ENCODE data around the gene CACNA1C.
A peak's percentile ranks its signal among the peaks of the same experiment; 100 is the strongest.

The CACNA1C gene

DNA sequence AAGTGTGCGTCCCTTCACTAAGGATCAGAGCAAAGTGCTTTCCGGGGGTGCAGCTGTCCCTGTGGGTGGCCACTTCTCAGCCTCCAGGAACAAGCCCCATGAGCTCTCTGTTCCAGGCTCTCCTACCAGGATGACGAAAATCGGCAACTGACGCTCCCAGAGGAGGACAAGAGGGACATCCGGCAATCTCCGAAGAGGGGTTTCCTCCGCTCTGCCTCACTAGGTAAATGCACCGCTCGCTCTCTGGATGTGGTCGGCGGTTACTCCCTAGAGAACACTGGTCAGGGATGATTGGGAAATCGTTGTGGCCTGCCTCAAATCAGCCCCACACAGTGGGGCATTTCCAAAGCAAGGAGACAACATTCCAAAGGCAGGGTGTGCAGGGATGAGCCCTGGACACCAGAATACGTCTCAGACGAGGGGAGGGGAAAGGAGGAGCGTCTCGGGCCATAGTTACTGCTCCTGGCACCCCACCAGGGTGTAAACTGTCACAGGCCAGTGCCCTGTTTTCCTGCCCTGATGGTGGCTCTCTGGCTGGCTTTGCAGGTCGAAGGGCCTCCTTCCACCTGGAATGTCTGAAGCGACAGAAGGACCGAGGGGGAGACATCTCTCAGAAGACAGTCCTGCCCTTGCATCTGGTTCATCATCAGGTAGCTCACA, 633.0 kb downstream of the CACNA1C start:
- peak; percentile 48 for DNase-seq

DNA sequence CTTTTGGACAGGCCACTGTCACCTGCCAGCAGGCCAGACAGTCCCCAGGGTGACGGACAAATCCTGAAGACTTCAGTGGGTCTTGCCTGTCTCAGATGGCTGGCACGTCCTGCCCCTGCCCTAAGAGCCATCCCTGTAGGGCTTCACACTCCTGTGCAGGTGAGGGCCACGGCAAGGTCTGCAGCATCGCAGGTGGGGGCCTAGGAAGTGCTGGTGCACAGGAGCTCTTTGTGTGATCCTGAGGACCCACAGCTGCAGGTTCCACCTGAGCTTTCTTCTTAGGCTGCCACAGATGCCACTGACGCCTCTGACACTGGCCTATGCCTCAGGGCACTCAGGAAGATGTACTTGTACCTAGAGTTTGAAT, 633.5 kb downstream of the CACNA1C start:
- peak; percentile 44 for DNase-seq

DNA sequence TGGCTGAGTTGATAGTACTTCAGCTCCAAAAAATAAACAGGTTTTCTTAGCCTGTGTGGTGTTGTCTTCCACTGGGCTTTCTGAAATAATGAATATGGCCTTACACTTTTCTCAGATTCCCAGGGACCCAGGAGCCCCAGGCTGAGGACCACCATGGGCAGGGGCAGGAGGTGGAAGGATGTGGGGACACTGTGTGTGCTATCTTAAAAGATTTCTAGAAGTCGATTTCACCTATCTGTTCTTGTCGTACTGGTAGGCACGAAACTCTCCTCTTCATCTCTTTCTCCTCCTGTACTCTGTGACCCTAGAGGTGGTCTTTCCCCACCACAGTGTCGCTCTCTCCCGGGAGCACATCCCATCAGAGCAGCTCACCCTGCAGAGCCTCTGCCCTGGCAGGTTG, 634.3 kb downstream of the CACNA1C start:
- peak; percentile 40 for DNase-seq

DNA sequence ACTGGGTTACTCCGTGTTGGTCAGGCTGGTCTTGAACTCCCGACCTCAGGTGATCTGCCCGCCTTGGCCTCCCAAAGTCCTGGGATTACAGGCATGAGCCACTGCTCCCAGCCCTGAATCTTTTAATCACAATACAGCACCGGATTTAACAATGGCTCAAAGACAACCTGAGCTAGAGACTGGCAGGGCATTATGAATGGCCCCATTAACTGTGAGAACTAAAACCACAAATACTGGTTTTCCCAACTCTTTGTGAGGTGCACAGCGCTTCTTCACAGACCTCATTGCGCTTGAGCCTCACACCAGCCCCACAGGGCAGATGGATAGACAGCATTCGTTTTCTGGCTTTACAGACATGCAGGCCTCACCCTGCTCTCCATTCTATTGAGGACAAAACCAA, 634.9 kb downstream of the CACNA1C start:
- DNase-seq = no peak

DNA sequence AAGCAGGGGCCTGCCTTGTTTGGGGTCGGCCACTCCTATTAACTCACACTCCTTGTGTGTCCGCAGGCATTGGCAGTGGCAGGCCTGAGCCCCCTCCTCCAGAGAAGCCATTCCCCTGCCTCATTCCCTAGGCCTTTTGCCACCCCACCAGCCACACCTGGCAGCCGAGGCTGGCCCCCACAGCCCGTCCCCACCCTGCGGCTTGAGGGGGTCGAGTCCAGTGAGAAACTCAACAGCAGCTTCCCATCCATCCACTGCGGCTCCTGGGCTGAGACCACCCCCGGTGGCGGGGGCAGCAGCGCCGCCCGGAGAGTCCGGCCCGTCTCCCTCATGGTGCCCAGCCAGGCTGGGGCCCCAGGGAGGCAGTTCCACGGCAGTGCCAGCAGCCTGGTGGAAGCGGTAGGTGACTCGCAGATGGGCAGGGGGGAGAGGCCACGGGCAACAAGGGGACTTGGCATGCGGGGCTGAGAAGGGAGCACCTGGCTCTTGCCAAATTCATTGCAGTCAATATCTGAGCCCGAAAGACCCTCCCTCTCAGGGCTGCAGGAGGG, 635.7 kb downstream of the CACNA1C start:
- peak; percentile 52 for DNase-seq

DNA sequence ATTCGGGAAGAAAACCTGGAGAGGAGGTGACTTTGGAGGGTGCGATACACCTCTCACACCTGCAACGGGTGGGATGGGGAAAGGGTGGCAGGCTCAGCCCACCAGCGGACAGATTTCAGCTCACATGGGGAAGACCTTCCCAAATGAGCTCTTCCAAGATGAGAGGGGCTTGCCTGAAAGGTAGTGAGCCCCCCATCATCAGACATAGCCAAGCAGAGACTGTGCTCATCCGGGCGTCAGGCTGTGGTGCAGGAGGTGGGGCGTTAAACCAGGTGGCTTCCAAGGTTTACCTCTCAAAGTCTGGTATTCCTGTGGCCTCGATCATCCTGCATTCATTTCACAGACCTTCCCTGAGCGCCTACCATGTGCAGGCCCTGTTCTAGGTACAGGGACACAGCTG, 636.6 kb downstream of the CACNA1C start:
- DNase-seq = no peak

DNA sequence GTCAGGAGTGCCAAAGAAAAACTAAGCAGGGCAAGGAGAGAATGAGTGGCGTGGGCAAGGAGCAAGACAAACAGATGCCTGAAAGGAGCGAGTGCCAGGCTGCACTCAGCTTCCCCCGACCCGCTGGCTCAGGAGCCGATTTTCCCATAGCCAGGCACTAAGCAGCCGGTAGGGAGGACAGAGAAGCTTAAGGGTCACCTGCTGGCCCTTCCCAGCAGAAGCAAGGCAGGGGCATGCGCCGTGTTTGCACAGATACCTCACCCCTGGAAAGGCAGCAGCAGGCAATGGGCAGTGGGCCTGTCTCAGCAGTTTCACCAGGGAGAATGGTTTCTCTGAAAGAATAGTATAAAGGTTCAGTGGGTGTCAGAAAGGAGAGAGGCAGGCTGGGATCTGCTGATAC, 637.1 kb downstream of the CACNA1C start:
- DNase-seq = no peak

DNA sequence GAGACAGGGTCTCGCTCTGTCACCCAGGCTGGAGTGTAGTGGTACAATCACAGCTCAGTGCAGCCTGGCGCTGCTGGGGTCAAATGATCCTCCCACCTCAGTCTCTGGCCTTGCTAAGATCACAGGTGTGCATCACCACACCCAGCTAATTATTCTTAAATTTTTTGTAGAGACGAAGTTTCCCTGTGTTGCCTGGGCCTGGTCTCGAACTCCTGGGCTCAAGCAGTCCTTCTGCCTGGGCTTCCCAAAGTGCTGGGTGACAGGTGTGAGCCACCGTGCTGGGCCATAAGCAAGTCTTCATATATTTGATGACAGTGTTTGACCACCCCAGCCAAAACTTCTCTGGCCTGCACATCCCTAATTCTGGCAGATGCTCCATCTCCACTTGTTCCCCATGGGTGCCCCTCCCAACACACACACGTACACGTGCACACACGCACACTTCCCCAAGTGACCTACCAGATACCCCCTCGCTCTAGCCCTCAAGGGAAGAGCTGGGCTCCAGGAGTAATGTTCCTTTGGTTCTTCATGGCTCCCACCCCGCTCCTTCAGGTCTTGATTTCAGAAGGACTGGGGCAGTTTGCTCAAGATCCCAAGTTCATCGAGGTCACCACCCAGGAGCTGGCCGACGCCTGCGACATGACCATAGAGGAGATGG, 637.7 kb downstream of the CACNA1C start:
- DNase-seq = no peak

DNA sequence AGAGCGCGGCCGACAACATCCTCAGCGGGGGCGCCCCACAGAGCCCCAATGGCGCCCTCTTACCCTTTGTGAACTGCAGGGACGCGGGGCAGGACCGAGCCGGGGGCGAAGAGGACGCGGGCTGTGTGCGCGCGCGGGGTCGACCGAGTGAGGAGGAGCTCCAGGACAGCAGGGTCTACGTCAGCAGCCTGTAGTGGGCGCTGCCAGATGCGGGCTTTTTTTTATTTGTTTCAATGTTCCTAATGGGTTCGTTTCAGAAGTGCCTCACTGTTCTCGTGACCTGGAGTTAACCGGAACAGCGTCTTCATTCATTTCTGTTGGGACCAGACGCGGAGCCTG, 638.2 kb downstream of the CACNA1C start:
- DNase-seq = peak; percentile 80

DNA sequence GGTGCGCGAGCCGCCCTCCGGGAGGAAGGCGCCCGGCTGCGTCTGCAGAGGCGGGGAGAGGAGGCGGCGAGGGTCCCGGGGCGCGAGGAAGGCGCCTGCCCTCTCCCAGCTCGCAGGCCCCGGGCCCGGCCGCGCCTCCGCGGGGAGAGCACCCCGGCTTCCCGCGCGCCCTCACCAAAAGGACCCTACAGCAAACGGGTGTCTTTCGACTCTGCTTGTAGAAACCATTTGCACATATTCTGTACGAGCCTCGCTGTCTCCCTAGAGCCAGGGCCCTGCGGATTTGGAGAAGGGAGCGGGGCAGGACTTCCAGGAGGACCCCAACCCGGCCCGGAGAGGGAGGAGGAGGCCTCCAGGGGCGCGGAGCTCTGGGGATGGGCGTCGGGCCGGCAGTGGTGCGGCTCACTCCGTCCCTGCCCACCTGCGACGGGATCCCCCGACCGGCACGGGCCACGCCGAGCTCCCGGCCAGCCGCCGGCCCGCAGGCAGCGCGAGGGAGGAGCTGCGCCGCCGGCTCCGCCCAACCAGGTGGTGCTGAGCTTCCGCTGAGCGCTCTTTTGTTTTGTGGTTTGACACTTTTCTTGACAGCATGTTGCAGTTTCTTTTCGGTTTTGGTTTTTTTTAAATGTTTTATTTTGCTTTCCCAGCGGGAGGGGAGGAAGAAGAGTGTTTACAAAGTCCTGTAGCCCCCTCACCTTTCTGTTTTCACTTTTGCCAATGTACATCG, 638.7 kb downstream of the CACNA1C start:
- peak; percentile 85 for DNase-seq

DNA sequence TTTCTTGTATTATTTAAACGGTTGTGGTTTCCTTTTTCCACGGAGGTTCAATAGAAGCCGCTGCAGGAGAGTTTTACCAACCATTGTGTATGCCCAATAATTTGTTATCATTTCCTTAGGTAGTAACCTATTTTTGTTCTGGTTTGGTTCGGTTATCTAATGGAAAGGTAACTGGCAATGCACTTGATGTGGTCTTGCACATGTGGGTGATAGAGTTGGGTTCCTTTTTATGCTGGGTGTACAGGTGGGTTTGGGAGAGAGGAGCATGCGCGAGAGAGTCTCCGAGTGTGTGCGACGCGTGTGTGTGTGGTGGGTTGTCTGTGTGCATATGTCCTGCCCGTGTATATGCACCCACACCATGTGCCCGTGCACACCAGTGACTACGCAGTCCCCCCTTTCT, 639.3 kb downstream of the CACNA1C start:
- DNase-seq = peak; percentile 62

DNA sequence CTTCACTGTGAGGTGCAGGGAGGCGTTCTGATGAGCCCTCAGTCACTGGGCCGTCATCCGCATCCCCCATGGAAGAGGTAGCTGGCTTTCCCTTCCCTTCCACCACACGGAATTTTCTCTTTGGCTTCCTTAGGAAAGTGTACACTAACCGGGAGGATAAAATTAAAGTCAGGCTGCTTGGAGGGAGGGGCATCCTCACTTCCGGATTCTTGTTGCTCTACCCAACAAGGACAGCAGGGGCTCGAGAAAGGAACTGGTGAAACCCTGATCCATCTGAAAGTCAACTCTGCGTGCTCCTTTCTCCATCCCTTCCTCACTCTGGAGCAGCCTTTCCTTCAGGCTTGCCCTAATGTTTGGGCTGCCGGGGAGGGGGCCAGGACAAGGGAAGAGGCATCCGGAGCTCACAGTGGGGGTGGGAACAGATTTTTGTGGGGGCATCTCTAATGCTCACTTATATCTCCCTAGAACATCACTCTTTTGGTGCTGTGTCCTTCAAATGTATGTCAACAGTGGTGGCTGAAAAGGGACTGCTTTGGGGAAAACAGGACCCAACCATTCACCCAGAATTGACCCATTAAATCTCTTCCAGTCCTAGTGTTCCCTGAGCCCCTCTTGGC, 640.6 kb downstream of the CACNA1C start:
- peak; percentile 53 for DNase-seq

DNA sequence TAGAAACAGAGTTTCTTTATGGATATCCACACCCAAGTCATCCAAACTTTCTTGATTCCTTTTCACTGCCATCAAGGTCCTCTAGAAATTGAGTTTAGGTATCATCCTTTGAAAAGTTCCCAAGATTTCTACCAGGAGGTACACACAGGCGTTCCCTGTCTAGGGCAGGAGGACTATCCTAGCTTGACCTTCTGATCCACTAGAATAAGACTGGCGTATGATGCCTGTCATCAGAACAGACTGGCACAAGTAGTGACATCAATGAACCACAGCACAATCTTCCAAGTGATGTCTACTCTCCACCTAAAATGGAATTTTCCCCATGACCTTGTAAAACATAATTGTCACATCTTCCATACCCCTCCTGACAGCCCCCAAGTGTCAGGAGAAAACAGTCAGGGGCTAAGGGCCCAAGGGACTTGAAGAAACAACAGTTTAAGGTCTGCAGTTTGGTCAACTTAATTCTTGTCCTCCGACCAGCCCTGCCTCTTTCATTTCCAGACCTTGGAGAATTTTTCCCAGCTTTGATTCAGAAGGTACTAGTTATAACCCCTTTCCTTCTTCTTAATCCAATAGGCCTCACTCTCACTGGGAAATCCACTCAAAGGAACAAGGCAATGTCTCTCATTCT, 641.3 kb downstream of the CACNA1C start:
- DNase-seq = no peak

DNA sequence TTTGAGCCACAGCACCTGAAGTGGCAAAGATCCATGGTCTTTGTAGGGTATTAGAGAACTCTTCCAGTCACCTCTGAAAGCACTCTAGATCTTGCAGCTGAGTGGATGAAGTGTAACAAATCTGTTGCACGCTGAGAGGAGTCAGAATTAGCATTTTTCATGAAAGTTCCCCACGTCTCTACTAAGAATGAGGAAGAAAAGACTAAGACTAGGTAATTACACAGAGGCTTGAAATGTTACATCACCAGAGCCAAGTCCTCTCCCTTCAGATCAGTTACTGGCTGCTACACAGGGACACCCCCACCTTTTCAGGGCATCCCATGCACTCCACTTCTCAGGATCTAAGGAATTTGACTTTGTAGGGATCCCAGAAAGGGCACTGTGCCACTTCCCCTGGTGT, 643.3 kb downstream of the CACNA1C start:
- DNase-seq = no peak

DNA sequence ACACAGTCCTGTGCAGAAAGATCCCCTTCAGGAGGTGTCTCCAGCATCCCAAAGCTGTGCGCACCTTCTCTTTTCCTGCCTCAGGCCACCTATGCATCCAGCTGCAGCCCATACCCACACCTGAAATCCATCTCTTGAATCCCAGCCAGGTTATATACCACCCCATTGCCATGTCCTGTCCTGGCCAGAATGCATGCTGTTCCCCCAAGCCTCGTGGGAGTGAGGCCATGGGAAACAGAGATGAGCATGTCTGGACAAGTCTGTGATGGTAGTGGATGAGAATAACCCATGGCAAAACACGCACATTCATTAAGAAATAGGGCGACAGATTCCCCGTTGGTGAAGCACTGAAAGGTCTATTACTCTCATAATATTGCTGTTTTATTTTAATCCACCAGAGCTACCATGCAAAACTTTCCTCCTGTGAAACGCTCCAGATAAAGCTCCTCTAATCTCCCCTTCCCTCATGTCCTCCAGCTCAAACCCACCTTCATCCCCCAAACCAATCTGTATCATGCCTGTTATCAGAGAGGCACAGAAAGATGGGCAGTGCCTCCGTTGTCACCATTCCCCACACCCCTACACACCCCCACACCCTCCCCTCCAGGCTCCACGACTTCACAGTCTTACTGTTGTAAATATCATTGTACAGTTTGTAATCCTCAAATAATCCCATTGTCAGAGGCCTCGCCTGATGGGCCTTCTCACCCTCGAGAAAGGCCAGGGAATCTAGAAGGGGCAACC, 644.4 kb downstream of the CACNA1C start:
- no peak for DNase-seq

DNA sequence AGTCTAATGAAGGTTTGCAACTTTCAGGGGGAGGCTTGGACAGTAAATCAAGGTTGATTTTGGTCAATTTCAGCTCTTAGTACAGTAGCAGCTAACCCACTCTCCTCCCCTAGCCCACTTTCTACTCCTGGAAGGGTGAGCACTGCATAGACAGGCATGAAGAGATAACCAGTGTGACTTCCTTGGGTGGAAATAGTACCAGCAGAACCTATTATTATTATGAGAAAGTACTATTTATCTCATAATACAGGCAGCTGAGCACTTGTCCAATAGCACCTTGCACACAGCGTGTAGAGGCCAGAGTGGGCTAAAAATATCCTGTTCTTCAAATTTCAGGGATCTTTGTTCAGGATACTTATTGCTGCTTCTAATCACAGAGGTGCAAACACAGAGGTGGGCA, 645.8 kb downstream of the CACNA1C start:
- DNase-seq = no peak

DNA sequence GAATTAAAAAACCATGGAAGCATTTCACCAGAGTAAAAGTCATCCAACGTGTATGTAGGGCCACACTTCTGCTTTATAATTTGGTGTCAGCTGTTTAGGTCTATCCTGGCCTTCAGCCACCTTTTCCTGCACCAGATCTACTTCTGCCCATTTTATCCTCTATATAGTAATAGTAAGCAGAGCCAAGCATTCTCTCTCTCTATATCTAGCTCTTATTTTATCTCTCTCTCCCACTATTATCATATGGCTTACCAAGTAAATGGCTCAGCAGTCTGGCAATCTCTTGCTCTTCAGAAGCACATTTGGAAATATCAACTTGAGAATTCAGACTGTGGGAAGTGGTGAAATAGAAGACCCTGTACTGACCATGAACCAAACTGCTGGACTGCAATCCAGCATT, 657.9 kb downstream of the CACNA1C start:
- DNase-seq = no peak

DNA sequence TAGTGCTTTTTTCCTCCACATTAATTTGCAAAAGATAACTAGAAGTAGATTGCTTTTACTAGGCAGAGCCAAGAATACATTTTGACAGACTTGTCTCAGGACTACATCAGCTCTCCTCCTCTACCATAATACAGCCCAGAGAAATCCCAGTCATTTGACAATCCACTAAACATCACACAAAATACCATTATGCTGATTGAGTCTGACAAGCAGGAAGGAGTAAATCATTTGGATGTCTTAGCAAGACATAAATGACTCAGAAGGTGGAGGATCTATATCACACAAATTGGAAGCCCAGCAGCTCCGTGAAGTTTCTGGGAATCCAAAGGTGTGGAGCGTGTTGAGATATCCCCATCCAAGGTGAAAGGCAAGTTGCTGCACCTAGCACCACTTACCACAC, 666.6 kb downstream of the CACNA1C start:
- DNase-seq = no peak

DNA sequence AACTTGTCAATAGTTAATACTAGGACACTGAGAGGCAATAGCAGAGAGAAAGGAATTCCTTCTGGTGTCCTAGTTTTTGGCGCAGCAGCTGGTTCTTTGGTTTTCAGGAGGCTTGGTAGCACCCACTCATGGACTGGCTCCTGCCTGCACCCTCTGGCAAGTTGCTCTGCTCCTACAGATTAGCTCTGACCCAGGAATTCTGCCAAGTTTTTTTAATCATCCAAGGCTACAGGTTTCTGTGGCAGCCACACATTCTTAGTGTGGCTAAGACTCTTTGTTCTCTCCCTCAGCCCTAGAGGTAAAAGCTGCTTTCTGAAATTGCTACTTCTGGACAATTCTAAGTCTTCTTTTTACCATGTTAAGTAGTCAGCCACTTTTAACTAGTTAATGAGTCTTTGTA, 670.0 kb downstream of the CACNA1C start:
- DNase-seq = no peak

DNA sequence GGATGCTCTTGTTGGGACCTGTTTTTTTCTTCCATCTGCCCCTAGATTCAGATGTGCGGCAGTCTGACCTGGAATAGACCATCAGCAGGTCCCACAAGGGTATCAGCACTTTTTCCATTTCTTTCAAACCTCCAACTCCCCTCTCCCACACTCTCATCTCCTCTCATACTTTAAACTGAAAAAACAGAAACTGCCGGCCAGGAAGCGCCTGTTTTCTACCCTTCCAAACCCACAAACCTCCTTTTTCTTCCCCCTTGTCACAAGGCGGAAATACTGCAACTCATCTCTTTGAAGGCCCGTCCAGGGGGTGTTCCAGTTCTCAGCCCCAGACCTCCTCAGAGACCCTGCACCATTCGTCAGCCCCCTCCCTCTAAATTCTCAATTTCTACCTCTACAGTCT, 679.5 kb downstream of the CACNA1C start:
- no peak for DNase-seq

DNA sequence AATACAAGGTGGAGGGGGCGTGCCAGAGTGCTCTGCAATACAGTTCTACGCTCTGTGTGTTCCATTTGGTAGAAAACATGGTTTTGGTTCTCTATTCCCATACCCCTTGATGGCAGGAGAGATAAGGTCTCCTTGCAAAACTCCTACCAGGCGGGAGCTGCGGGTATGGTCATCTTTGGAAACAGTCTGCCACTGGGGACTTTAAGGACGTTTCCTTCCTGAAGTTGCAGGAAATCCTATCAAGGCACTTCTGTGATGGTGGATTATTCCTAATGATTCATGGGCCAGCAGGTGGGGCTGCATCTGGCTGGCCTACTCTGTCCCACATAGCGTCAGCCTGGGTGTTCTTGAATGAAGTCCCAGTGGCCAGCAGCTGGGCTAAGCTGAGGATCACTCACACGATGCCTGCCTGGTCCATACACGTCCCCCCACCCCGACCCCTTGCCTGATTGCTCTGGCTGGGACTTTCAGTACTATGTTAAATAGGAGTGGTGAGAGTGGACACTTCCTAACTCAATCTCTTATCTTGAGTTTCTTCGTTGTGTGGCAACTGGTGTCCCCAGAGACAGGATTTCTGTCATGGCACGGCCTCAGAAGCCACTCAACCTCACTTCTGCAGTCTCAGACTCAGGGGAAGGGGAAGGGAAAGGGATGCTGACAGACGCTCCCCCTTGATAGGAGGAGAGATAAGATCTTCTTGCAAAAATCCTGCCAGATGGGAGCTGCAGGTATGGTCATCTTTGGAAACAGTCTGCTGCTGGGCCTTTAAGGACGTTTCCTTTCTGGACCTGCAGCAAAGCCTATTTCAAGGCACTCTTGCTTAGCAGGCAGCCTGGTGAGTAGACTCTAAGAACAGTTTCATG, 680.9 kb downstream of the CACNA1C start:
- DNase-seq = no peak

DNA sequence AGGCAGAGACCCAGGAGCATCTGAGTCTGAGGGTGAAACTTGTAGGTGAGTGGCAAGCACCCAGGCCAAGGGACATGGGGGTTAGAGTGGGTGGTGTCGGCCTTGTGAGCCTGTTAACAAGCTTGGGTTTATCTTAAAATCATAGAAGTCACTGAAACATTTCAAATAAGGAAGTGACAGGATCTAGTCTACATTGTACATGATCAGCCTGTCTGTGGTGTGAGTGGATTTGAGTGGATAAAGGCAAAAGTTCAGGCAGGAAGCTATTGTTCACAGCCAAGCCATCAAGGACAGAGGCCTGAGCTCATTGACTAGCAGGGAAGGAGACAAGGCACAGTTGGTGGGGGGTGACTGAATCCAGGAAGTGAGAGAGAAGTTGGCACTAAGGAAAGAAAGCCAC, 682.6 kb downstream of the CACNA1C start:
- DNase-seq = no peak
